LNCAP (cell line): ENCODE results near the gene FOXN3.

Experiments
- CTCF ChIP-seq: fragments of 450-650 bp; IDR thresholded peaks from 2 replicates; pipeline ENCODE4 v1.5.1; 2017; ENCODE audit warnings: mild to moderate bottlenecking

Gene FOXN3

DNA sequence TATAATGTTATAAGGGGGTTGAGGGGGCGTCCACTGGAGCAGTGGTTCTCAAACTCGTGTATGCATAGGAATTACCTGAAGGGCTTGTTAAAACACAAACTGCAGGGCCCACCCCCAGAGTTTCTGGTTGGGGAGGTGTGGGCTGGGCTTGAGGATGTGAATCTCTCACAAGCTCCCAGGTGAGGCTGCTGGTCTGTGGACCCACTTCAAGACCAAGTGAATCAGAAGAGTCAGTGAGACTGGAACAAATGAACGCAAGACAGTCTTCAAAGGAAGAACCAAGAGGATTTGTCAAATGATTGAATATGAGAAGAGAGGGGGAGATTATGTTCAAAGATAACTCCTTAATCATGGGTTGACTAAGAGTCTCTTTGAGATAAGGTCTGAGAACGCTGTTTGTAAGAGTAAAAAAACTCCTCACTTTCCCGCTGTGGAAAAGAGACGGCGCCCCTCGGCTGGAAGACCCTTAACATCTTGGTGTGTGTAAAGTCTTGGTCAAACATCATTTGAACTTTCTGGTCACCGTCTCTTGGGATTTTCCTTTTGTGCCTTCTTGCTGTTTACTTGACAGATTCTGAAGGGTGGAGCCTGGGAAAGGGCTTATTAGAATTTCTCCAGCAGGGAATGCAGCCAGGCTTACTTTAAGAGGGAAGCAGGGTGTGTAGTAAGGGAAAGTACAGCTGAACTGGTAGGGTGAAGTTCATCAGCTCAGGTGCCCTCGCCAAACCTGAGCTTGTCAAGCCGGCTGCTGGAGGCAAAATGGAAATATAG, 5.3 kb upstream of the FOXN3 start:
- TF ChIP-seq CTCF = no peak

DNA sequence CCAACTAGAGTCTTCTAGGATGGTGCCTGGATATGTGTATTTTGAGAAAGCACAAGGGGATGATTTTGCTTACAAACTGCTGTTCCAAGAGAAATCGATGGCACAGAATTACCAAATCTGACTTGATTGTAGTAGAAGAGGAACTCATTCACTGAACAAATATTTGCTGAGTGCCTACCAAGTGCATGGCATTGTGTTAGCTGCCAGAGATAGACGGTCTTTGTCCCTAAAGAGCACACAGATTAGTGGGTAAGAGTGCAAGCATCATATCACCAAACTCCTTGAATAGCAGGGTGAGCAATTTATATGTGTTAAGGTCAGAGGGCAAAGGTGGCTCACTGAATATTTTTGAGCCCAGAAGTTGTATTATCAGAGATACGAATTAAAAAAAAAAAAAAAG, 3.5 kb upstream of the FOXN3 start:
- TF ChIP-seq CTCF = no peak

- no peak for TF ChIP-seq CTCF
Measured at GRCh38 chr14:89419973-89420482, 3.0 kb upstream of the FOXN3 start.

- TF ChIP-seq CTCF = no peak
Measured at GRCh38 chr14:89418976-89419375, 1.9 kb upstream of the FOXN3 start.

DNA sequence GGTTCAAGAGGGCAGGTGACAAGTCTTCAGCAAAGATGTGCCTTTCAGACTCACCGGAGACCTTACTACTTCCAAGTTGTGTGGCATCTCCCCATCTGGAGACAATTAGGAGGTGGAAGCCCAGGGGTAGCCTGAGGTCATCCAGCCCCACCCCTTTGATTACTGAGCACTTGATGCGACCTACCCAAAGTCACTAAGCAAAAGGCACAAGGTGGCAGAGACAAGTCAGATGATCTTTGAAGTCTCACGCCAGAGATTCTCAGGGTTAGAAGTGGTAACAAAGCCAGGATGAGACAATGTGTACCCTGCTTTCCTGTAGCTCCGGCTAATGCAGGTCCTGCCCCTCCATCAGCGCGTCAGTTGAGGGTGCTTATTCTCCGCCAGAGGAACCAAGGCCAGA, 1.4 kb upstream of the FOXN3 start:
- no peak for TF ChIP-seq CTCF

GRCh38 chr14:89417465-89418225, 612 bp upstream of the FOXN3 start:
- peak; percentile 56; the same call in 1 of the 2 replicates for TF ChIP-seq CTCF

DNA sequence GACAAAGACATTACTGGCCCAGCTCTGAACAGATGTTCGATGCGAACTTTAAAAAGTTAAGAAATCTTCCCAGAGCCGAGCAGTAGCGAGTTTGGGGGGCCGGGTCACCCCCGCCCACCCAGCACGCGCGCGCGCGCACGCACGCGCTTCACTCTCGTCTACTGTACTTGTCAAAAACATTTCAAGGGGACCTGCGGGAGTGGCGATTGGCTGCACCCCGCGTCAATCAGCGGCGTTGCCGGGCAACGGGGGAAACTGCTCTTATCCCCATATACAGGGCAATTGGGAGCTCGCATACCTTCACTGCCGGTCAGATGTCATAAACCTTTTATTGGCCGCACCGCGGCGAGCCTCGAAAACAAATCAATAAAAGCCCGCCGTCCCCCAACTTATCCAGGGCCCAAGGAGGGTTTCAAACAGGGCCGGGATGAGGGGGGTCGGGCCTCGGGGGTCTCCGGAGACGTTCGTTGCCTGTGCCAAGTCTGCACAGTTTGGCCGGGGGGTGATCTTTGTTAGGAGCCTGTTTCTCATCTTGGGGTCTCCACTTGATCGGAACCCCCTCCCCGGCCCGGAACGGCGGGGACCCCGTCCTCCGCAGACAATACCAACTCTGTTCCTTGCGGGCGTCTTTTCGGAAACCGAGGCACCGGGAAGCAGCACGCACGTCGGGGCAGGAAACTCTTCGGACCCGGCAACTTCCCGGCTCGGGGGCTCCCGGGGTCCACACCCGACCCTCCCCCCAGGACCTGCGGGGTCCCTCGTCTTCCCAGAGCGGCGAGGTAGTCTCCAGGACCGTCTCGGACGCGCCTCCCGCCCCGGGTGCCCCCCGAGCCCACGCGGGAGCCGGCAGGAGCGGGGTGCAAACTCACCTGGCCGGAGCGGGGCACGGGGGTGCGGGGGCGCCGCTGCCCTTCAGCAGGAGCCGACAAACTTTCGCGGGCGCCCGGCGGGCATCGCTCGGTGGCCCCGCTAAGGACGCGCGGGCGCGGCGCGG, 734 bp downstream of the FOXN3 start:
- TF ChIP-seq CTCF = no peak
